ENCODE data around the gene FRMD8.

The FRMD8 gene

DNA sequence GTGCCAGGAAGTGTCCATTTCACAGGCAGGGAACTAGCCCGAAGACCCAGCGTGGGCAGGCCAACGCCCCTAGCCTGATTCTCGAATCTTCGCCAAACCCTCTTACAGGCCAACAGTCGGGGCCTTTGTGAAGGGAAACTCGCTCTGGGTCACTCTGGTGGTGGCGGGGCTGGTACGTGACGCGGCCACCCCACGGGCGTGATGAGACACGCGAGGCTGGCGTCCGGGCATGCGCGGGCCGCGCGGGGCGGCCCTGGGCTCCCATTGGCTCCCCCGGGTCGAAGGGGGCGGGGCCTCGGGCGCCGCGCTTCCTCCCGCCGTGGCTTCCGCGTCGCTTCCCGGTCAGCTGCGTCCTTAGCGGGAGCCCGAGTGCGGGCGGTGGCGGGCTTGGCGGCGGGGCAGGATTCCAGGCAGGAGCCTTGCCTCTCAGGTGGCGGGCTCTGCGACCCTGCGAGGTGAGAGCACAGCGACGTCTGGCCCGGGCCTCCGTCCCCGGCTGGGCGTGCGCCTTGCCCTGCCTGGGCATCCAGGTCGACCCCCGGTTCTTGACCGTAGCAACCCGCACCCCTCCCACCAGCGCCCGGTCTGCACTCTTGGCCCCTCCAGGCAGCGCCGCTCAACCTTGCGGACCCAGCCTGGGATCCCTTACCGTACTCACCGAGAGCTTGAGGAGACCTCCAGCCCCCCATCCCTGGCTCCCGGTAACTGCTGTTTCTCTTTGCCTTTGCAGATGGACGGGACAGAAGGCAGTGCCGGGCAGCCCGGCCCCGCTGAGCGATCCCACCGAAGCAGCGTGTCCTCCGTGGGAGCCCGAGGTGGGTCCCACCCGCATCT, at the start of gene FRMD8:
Gene FRMD8, plus strand, starts transcription at position 331 of the 834 bp plus-strand sequence. Its CDS starts 400 bp downstream, at position 731.
- DNase-seq, result peak; percentile 92

- no peak for DNase-seq
These were observed 47.8 kb upstream of the FRMD8 start for GRCh38 chr11:65338676-65339075.

- DNase-seq, result no peak
These were observed 46.2 kb upstream of the FRMD8 start for GRCh38 chr11:65340226-65340625.

GRCh38 chr11:65341856-65342255, 44.6 kb upstream of the FRMD8 start:
- no peak for DNase-seq

DNA sequence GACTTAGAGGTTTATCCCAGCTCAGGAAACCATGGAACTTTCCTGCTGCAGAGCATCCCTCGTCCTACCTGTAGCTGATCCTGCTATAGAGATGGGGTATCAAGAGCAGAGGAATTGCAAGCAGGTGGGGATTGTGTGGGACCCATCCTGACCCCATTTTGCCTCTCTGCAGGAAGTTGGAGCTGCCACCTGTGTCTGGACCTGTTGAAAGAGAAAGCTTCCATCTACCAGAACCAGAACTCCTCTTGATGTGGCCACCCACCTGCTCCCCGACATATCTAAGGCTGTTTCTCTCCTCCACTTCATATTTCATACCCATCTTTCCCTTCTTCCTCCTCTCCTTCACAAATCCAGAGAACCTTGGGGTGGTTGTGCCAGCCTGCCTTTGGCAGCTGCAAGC, 34.9 kb upstream of the FRMD8 start:
- no peak for DNase-seq

DNA sequence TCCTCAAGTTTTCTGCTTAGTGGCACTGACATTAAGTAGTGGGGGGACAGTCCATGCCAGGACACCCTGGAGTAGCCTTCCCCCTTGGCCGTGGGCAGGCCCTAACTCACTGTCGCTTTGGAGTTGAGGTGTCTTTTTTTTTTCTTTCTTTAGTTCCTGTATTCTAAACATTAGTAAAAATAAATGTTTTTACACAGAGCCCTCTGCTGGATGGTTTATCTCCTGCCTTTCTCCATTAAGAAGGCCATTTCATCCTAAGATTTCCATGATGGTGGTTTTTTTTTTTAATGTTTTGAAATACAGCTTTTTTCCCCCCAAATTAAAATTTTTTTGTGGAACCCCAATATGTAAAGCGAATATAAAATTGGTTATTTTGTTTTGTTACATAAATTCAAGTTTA, 33.7 kb upstream of the FRMD8 start:
- no peak for DNase-seq

- no peak for DNase-seq
These were observed 33.1 kb upstream of the FRMD8 start for GRCh38 chr11:65353376-65353775.

DNA sequence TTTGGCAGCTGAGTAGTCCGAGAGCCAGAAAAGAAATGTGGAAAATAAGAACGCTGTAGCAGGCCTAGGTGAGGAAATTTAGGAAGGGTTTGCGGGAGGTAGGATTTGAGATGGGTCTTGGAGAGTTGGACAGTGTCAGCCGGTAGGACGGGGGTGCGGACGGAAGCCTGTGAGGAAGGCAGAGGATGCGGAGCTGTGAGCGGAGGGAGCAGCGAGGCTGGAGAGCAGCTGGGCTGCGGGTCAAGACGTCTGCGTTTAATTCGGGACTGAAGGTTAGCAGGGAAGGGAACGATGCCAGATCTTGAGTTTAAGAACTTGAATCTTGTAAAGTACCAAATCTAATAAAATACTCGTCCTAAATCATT, 32.6 kb upstream of the FRMD8 start:
- no peak for DNase-seq

GRCh38 chr11:65354265-65355012, 32.0 kb upstream of the FRMD8 start, which contains the start of gene TIGD3:
TIGD3 (plus strand) TSS chr11:65354751; CDS start chr11:65355809, 1,058 bp downstream.
- DNase-seq, result peak; percentile 98

DNA sequence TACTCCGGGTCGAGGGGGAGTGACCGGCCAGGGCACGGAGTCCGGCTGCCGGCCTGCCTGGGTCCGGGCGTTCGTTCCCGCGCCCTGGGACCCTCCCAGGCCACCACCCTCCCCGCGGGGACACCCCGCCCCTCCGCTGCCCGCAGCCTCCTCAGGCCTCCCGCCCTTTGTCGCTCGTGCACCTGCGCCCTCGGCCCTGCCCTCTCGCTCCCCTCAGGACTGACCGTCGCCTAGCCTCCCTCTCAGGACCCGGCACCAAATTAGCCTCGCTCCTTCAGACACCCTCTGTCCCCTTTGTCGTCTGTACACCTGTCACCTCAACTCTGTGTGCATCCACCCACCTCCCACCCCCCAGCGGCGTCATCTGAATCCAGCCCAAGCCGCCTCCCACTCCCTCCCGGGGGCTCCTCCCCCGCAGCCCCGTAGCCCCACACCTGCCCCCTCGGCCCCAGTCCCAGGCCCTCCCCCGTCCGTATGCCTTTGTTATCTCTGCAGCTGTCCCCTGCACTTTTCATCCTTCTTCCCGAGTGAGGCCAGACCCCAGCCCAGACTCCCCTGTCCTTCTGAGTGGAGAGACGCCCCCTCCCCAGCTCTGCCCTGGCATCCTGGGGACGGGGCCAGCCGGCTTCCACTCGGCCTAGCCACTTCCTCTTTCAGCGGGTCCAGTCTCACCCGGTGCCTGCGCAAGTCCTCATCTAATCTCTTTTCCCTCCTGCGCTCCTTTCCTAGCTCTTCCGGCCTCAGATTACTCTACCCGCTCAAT, 31.2 kb upstream of the FRMD8 start:
- DNase-seq, result peak; percentile 65

DNA sequence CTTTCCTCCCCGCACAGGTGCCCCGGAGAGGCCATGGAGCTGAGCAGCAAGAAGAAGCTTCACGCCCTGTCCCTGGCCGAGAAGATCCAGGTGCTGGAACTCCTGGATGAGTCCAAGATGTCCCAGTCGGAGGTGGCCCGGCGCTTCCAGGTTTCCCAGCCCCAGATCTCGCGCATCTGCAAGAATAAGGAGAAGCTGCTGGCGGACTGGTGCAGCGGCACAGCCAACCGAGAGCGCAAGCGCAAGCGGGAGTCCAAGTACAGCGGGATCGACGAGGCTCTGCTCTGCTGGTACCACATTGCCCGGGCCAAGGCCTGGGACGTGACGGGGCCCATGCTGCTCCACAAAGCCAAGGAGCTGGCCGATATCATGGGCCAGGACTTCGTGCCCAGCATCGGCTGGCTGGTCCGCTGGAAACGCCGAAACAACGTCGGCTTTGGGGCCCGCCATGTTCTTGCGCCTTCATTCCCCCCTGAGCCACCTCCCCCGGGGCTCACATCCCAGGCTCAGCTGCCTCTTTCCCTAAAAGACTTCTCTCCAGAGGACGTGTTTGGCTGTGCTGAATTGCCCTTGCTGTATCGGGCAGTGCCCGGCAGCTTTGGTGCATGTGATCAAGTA, 30.6 kb upstream of the FRMD8 start:
- DNase-seq, result no peak

DNA sequence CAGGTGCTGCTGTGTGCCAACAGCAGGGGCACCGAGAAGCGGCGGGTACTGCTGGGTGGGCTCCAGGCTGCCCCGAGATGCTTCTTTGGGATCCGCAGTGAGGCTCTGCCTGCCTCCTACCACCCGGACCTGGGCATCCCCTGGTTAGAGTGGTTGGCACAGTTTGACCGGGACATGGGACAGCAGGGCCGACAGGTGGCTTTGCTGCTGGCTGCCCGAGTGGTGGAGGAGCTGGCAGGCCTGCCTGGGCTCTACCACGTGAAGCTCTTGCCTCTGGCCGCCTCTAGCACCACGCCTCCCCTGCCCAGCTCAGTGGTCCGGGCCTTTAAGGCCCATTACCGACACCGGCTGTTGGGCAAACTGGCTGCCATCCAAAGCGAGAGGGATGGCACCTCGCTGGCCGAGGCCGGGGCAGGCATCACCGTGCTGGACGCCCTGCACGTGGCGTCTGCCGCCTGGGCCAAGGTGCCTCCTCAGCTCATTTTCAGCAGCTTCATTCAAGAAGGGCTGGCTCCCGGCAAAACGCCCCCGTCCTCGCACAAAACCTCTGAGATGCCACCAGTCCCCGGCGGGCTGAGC, 30.0 kb upstream of the FRMD8 start:
- DNase-seq, result no peak

DNA sequence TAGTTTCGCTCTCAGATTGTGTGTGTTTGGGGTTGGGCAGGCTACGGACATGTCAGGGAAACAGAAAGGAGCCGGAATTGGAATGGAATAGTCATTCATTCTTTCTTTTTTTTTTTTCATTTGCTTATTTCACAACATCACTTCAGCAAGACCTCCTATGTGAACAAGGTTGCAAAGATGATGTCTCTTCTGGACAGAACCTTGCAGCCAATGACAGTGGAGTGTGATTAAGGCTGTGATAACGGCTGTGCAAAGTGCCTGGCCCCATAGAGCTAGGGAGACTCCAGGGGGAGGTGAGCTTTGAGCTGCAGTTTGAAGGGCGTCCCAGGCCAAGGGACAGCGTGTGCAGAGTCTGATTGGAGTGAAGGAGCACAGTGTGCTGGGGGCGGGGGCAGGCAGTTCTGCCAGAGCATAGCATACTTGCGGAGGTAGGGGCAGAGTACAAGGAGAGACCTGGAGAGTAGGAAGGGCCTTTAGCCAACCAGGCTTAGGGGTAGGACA, 28.5 kb upstream of the FRMD8 start:
- DNase-seq, result no peak

DNA sequence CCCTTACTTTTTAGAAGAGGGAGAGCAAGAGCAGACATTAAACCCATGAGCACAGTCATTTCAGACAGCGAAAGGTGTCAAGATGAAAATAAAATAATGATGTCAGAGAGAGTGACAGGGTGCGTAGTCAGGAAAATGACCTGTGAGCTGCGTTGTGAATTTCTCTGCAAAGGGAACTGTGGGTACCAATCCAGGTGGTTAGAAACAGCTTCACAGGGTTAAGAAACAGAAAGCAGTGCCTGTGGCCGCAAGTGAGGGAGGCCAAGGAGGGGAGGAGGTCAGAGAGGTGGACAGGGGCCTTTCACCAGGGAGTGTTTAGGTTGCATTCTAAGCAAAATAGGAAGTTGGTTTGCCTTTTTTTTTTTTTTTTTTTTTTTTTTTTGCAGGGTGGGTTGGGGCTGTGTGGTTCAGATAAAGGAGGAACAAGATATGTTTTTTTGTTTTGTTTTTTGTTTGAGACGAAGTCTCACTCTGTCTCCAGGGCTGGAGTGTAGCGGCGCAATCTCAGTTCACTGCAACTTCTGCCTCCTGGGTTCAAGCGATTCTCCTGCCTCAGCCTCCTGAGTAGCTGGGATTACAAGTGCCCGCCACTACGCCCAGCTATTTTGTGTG, 24.0 kb upstream of the FRMD8 start:
- no peak for DNase-seq

DNA sequence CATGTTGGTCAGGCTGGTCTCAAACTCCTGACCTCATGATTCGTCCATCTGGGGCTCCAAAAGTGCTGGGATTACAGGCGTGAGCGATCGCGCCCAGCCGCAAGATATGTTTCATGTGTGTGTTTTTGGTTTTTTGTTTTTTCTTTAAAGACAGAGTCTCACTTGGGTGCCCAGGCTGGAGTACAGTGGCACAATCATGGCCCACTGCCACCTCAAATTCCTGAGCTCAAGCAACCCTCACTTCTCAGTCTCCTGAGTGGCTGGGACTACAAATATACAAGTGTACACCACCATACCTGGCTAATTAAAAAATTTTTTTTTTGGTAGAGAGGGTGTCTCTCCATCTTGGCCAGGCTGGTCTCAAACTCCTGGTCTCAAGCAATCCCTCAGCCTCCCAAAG, 23.5 kb upstream of the FRMD8 start:
- no peak for DNase-seq

DNA sequence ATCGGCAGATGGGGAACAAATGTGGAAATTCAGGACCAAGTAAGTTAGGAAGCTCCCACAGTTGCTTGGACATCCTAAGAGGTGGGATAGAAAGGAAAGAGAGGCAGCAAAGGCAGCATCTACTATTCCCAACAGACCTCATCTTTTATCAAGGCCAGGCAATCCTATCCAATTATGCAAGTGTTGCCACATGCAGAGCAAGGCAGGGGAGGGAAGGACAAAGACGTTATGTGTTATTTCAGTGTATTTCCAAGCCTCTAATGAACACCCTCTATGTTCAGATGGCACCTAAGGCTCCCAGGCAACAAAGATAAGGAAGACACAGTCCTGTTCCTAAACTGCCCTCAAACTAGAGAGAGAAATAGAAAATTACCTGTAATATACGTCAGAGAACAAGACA, 22.7 kb upstream of the FRMD8 start:
- no peak for DNase-seq

GRCh38 chr11:65366340-65366773, 20.1 kb upstream of the FRMD8 start:
- DNase-seq, result peak; percentile 74

DNA sequence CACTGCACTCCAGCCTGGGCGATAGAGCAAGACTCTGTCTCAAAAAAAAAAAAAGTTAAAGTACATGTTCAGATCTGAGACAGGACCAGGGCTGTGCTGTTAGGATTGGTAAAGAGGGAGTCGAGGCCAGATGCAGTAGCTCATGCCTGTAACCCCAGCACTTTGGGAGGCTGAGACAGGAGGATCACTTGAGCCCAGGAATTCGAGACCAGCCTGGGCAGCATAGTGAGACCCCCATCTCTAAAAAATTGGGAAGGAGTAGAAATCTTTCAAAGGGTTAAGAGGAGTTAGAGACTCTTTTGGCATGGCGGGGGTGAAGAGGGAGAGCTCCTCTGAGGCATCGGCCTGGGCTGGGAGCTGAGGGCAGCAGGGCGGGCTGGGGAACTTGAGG, 15.8 kb upstream of the FRMD8 start:
- DNase-seq, result no peak

- no peak for DNase-seq
These were observed 12.4 kb upstream of the FRMD8 start for GRCh38 chr11:65373839-65374580.

DNA sequence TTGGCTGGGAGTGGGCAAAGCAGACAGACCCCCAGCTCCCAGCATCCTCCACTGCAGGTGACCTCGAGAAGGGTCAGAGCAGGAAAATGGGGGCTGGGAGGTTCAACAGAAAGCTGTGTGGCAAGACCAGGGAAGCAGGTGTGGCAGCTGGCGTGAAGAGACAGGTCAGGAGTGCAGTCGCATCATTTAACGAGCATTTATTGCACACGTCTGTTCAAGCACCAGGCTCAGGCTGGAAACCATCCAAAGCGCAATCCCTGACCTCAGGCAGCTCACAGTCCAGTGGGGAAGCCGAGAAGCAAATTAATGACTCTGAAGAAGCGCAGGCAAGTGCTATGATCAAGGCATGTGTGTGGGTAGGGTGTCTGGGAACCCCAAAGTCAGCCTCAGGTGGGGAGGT, 11.4 kb upstream of the FRMD8 start:
- no peak for DNase-seq

GRCh38 chr11:65376138-65376713, 10.2 kb upstream of the FRMD8 start:
- DNase-seq, result no peak

All from CD4-positive, alpha-beta T cell treated with Interleukin-10 for 1 hour (primary cell).